Colonic mucosa (tissue), 4 donors: ENCODE data around the gene EIF2S1. TPM values are rescaled to one million over a fixed set of nuclear protein-coding genes. Genes with fewer than 3 reads are reported as not detected.
"Not testable (repeated sequence)": the region's sequence is repeated elsewhere in the genome, so short reads cannot be mapped to it uniquely, and the experiment has no call there.

Experiments used
- DNase-seq: peaks from one replicate; pipeline ENCODE4 v3.0.0-alpha.2; 2020
- H3K27ac ChIP-seq: fragments of 200-600 bp; one replicate; pipeline ENCODE4 v1.8.0; 2021
- H3K27me3 ChIP-seq: fragments of 200-600 bp; one replicate; pipeline ENCODE4 v1.8.0; 2021
- H3K36me3 ChIP-seq: fragments of 200-600 bp; one replicate; pipeline ENCODE4 v1.8.0; 2021
- H3K4me1 ChIP-seq: fragments of 200-600 bp; one replicate; pipeline ENCODE4 v1.8.0; 2021; ENCODE audit warnings: mild to moderate bottlenecking
- H3K4me3 ChIP-seq: fragments of 200-600 bp; one replicate; pipeline ENCODE4 v1.8.0; 2021
- H3K9ac ChIP-seq, 2 donors: one replicate each; pipeline ENCODE4 v1.7.0; 2013; ENCODE audit warnings: control low read depth in 2 of 2, low read depth in 2 of 2, low read length in 2 of 2
- H3K9me3 ChIP-seq: fragments of 200-600 bp; one replicate; pipeline ENCODE4 v1.8.0; 2021
- intact Hi-C: fragments of 100-400 bp; cut with DNase I; formaldehyde crosslinking; loops from one replicate; pipeline ENCODE4 v1.14.1; 2022
- total RNA-seq, 2 donors: library from RNA; stranded (reverse); fragmentation: NEBNext Ultra II Directional in 1 of 2; extraction: Animal tissue kit (Norgen Biotek cat#: 25700) in 1 of 2; gene quantifications; one replicate each; pipeline ENCODE4 v1.2.1, GENCODE V29; 2021
- TF ChIP-seq, protein P1 (sequence below): fragments of 200-600 bp; IDR thresholded peaks from one replicate; pipeline ENCODE4 v1.8.0; 2022; ENCODE audit warnings: antibody characterized with exemption, mild to moderate bottlenecking
- donor health status: healthy.
- donor health status: DM: no; HTN: no; CAD: no.
- donor health status: DM: no; HTN: no; CAD: no.

EIF2S1 gene
- total RNA-seq, 2 donors from 2014 or later: 73.7 to 130 TPM

DNA sequence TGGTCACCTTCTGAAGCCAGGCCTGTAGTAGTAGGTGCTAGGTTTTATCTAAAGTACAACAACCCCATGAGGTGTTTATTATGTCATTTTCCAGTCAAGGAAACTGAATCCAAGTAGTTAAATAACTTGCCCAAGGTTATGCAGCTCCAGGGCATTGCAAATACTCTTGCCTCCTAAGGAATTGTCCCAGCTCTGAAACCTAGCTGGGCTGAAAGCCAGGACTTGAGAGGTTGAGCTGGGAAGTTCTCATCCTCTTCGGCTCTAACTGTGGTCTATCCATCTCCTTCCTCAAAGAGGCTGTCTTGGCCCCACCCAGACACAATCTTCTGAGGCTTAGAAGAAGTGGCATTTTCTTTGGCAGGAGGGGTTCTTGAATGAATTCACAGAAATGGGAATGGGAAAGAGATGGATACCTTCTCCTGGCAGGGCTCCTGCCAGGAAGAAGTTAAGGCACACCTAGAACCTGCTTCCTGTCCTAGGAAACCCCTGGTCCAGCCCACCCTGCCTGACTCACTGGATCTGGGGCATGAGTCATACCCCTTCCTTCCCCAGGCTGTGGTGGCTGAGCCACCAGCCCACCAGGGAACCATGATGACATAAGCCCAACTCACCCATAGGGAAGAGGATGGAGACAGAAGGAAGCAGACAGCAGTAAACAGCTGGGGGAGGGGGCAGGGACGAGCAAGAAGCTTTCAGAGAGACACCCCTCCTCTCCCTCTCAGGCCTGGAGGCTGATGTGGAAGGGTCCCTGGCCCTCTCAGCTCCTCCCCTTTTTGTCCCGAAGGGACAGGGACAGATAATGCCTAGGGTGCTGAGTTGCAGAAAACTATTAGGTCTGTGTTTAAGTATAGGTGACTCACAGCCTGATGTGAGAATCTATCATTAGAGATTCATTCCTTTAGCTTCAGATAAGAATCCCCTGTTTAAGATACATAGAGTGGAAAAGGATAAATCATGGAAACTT is 54.0 kb downstream of the EIF2S1 start:
- DNase-seq: no peak
- intact Hi-C loops: no loop called here
- Histone ChIP-seq H3K36me3 (no peaks in the 10 kb centered on the region), H3K4me3 (no peak overlapping the region), H3K27ac (no peak overlapping the region), H3K27me3 (no peaks in the 10 kb centered on the region), H3K9me3 (no peaks in the 10 kb centered on the region), H3K9ac (no peak overlapping the region), H3K4me1 (no peaks in the 10 kb centered on the region)
- TF ChIP-seq, protein P1, sequence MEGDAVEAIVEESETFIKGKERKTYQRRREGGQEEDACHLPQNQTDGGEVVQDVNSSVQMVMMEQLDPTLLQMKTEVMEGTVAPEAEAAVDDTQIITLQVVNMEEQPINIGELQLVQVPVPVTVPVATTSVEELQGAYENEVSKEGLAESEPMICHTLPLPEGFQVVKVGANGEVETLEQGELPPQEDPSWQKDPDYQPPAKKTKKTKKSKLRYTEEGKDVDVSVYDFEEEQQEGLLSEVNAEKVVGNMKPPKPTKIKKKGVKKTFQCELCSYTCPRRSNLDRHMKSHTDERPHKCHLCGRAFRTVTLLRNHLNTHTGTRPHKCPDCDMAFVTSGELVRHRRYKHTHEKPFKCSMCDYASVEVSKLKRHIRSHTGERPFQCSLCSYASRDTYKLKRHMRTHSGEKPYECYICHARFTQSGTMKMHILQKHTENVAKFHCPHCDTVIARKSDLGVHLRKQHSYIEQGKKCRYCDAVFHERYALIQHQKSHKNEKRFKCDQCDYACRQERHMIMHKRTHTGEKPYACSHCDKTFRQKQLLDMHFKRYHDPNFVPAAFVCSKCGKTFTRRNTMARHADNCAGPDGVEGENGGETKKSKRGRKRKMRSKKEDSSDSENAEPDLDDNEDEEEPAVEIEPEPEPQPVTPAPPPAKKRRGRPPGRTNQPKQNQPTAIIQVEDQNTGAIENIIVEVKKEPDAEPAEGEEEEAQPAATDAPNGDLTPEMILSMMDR: no peak

DNA sequence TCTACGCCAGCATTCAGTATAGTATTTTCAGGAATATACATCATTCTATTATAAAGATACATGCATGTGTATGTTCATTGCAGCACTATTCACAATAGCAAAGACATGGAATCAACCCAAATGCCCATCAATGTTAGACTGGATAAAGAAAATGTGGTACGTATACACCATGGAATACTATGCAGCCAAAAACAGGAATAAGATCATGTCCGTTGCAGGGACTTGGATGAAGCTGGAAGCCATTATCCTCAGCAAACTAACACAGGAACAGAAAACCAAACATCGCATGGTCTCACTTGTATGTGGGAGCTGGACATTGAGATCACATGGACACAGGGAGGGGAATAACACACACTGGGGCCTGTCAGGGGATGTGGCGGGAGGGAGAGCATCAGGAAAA is 55.5 kb downstream of the EIF2S1 start:
- H3K27ac ChIP-seq, H3K9ac ChIP-seq, H3K4me1 ChIP-seq, H3K36me3 ChIP-seq, DNase-seq, H3K9me3 ChIP-seq, intact Hi-C loops, H3K4me3 ChIP-seq, H3K27me3 ChIP-seq: not testable (repeated sequence)

DNA sequence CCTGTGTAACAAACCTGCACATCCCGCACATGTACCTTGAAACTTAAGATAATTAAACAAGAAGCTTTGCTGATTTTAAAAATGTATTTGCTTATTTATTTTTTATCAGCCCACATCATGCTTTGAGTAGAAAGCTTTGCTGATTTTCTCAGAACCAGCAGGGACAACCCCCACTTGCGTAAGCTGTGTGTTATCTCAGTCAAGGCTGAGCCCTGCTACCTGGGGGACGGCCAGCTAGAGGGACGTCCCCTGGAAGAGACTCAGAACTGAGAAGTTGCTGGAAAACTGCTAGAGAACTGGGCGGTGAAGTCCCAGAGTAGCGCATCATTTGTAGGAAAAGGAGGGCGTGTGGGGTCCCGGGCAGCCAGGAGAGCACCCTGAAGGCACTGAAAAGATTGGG is 56.0 kb downstream of the EIF2S1 start:
- H3K9me3 ChIP-seq: no peaks in the 10 kb centered on the region
- H3K27me3 ChIP-seq: no peaks in the 10 kb centered on the region
- no peaks in the 10 kb centered on the region for H3K4me1 ChIP-seq
- no peak overlapping the region for H3K27ac ChIP-seq
- H3K36me3 ChIP-seq: no peaks in the 10 kb centered on the region
- no peak overlapping the region for H3K9ac ChIP-seq
- no peak for DNase-seq
- intact Hi-C loops: no loop called here
- TF ChIP-seq, protein P1: no peak
- H3K4me3 ChIP-seq: no peak overlapping the region

DNA sequence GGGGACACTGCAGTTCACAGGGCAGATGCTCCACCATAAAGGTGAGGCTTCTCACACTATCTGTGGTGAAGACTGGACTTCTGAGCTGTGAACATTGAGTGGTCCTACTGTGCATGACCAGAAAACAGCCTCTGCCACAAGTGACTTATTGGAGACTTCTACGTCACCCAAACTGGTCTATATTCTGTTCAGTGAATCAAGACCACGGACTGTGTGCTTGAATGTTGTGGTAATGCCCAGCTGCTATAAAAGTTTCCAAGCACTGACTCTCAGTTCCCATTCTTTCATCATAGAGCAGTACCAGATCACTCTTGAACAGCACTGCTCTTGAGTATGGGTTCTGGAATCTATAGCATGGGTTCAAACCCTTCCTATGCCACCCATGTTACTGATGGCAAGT is 56.7 kb downstream of the EIF2S1 start:
- Histone ChIP-seq H3K4me3 (no peak overlapping the region), H3K36me3 (no peaks in the 10 kb centered on the region), H3K27ac (no peak overlapping the region), H3K9me3 (no peaks in the 10 kb centered on the region), H3K4me1 (no peaks in the 10 kb centered on the region), H3K9ac (no peak overlapping the region), H3K27me3 (no peaks in the 10 kb centered on the region)
- TF ChIP-seq, protein P1: no peak
- DNase-seq: no peak
- intact Hi-C loops: no loop called here

DNA sequence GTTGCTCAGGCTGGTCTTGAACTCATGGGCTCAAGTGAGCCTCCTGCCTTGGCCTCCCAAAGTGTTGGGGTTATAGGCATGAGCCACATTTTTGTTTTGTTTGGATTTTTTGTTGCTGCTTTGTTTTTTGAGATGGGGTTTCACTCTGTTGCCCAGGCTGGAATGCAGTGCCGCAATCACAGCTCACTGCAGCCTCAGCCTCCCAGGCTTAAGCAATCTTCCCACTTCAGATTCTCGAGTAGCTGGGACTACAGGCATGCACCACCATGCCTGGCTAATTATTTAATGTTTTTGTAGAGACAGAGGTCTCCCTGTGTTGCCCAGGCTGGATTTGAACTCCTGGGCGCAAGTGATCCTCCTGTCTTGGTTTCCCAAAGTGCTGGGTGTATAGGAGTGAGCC is 57.5 kb downstream of the EIF2S1 start:
- TF ChIP-seq, protein P1: no peak
- no peak for DNase-seq
- H3K36me3 ChIP-seq: no peaks in the 10 kb centered on the region

More for the DNA sequence above, 57.5 kb downstream of the EIF2S1 start:
- Histone ChIP-seq H3K4me1 (no peaks in the 10 kb centered on the region), H3K9me3 (no peaks in the 10 kb centered on the region), H3K4me3 (no peak overlapping the region), H3K9ac (no peak overlapping the region), H3K27me3 (no peaks in the 10 kb centered on the region), H3K27ac (no peak overlapping the region)
- intact Hi-C loops: no loop called here
